AG09309 (cell line): ENCODE measurements around the gene CA10.

Source experiments
- DNase-seq: peaks from one replicate; pipeline ENCODE4 v3.0.0-alpha.2; 2010; ENCODE audit warnings: low read depth
- H3K4me3 ChIP-seq: 2 replicates; pipeline ENCODE4 v1.5.1; 2011; ENCODE audit warnings: mild to moderate bottlenecking, low read depth, low read length, moderate library complexity; ENCODE audit not compliant: control insufficient read depth
- CTCF ChIP-seq: IDR thresholded peaks from 2 replicates; pipeline ENCODE4 v1.5.1; 2011; ENCODE audit warnings: mild to moderate bottlenecking, low read depth, low read length, inconsistent platforms; ENCODE audit not compliant: insufficient read depth, control insufficient read depth; ENCODE audit errors: missing control alignments

Gene CA10

GRCh38 chr17:51901242-51901641 lies 257.3 kb downstream of the CA10 start:
- TF ChIP-seq CTCF: no peak
- no peak for DNase-seq

GRCh38 chr17:51891936-51892335 lies 266.6 kb downstream of the CA10 start:
- no peak for DNase-seq
- no peak overlapping the region for H3K4me3 ChIP-seq

More at GRCh38 chr17:51901242-51901641, 257.3 kb downstream of the CA10 start:
- no peak overlapping the region for H3K4me3 ChIP-seq

GRCh38 chr17:51890710-51891109 lies 267.8 kb downstream of the CA10 start:
- DNase-seq: no peak
- H3K4me3 ChIP-seq: no peak overlapping the region
- no peak for TF ChIP-seq CTCF

More at GRCh38 chr17:51891936-51892335, 266.6 kb downstream of the CA10 start:
- no peak for TF ChIP-seq CTCF

- TF ChIP-seq CTCF: no peak
- no peak overlapping the region for H3K4me3 ChIP-seq
- no peak for DNase-seq
Observed at GRCh38 chr17:51888816-51889215, 269.7 kb downstream of the CA10 start.

- no peak overlapping the region for H3K4me3 ChIP-seq
- no peak for DNase-seq
- TF ChIP-seq CTCF: no peak
Observed at GRCh38 chr17:51876986-51877385, 281.5 kb downstream of the CA10 start.

GRCh38 chr17:51873302-51873701 lies 285.2 kb downstream of the CA10 start:
- H3K4me3 ChIP-seq: no peak overlapping the region
- no peak for DNase-seq
- TF ChIP-seq CTCF: no peak

- no peak overlapping the region for H3K4me3 ChIP-seq
- TF ChIP-seq CTCF: no peak
- no peak for DNase-seq
Observed at GRCh38 chr17:51869387-51869786, 289.1 kb downstream of the CA10 start.
